ENCODE data around the gene EXOC6B. TPM values are rescaled to one million over a fixed set of nuclear protein-coding genes. Genes with fewer than 3 reads are reported as not detected.

The EXOC6B gene
- total RNA-seq, 4 donors from 2014 or later, result 22.6 to 47.3 (median 32.5) TPM

DNA sequence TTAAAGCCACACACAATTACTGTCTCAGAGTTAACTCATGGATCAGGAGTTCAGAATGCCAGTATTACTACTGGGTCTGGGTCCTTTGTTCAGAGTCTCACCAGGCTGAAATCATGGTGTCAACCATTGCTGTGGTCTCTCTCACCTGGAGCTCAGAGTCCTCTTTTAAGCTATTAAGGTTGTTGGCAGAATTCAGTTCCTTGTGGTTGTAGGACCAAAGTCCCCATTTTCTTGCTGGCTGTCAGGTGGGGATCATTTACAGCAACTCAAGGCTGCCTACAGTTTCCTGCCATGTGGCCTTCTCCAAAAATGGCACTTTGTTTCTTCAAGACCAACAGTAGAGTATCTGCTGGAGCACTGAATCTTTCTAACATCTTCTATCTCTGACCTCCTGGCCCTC, 113.5 kb downstream of the EXOC6B start:
- no peaks in the 10 kb centered on the region for H3K4me1 ChIP-seq
- no peak overlapping the region for H3K4me3 ChIP-seq (replicated peaks in 1 of 3)
- intact Hi-C loops (cut with DNase I), result no loop called here
- no peaks in the 10 kb centered on the region for H3K36me3 ChIP-seq
- H3K27ac ChIP-seq, result no peak overlapping the region
- DNase-seq, result no peak
- TF ChIP-seq, protein P1, sequence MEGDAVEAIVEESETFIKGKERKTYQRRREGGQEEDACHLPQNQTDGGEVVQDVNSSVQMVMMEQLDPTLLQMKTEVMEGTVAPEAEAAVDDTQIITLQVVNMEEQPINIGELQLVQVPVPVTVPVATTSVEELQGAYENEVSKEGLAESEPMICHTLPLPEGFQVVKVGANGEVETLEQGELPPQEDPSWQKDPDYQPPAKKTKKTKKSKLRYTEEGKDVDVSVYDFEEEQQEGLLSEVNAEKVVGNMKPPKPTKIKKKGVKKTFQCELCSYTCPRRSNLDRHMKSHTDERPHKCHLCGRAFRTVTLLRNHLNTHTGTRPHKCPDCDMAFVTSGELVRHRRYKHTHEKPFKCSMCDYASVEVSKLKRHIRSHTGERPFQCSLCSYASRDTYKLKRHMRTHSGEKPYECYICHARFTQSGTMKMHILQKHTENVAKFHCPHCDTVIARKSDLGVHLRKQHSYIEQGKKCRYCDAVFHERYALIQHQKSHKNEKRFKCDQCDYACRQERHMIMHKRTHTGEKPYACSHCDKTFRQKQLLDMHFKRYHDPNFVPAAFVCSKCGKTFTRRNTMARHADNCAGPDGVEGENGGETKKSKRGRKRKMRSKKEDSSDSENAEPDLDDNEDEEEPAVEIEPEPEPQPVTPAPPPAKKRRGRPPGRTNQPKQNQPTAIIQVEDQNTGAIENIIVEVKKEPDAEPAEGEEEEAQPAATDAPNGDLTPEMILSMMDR (IDR thresholded peaks at IDR 0.05), result no peak
- no peak for TF ChIP-seq POLR2A (IDR thresholded peaks at IDR 0.05)
- H3K9me3 ChIP-seq, result no peaks in the 10 kb centered on the region
- H3K27me3 ChIP-seq, result no peaks in the 10 kb centered on the region

DNA sequence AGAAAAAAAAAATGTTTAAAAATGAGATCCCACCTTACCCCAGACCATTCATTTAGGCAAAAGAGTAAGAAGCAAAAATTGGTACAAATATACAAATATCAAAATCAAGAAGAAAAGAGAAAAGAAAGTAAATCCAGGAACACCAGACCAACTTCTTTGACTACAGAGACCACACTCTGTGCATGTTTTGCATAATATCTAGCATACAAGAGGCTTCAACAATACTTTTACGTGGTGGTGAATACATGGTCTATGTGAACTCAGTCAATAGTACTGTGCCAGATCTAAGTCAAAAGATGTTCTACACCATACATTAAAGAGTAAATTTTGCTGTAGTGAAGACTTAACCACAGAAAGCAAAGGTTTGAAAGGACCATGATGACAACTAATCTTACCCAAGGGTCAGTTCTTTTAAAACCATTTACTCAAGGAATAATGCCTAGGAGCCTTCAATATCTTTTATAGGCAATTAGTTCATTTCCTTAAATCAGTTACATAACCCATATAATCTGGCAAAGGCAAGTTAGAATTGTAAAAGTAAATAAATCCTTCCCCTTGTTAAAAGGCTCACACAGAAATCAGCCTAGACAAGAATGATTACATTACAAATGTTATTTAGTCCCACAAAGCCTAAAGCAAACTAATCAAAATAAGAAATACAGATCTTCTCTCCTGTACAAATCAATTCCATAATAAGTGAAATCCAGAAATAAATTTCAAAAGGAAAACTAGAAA, 115.2 kb downstream of the EXOC6B start:
- WGBS, 2 donors, result 88 to 95% methylated on average over 1 of the region's 1 CpG
- H3K27me3 ChIP-seq, result no peaks in the 10 kb centered on the region
- no peaks in the 10 kb centered on the region for H3K36me3 ChIP-seq
- intact Hi-C loops (cut with DNase I), result no loop called here
- no peaks in the 10 kb centered on the region for H3K9me3 ChIP-seq
- H3K27ac ChIP-seq, result no peak overlapping the region
- no peak for DNase-seq
- no peak overlapping the region for H3K4me3 ChIP-seq (replicated peaks in 1 of 3)
- H3K4me1 ChIP-seq, result no peaks in the 10 kb centered on the region
- TF ChIP-seq POLR2A (IDR thresholded peaks at IDR 0.05), result no peak
- TF ChIP-seq, protein P1 (IDR thresholded peaks at IDR 0.05), result no peak

DNA sequence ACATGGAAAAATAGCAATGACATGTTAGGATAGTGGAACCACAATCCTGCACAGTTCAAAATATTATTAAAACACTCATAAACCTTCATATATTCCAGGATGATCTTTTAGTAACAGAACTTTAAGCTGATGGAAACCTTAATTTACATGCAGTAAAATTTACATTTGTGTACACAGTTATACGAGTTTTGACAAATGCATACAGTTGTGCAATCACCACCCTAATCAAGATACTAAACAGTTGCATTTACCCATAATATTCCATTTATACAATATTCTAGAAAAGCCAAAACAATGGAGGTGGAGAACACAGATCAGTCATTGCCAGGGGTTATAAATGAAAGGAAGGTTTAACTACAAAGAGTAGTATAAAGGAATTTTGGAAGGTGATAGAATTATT, 117.6 kb downstream of the EXOC6B start:
- Histone ChIP-seq H3K4me3 (replicated peaks in 1 of 3) (no peak overlapping the region), H3K27ac (no peak overlapping the region), H3K4me1 (no peaks in the 10 kb centered on the region), H3K9me3 (no peaks in the 10 kb centered on the region), H3K36me3 (no peaks in the 10 kb centered on the region), H3K27me3 (no peaks in the 10 kb centered on the region)
- no peak for DNase-seq
- intact Hi-C loops (cut with DNase I), result no loop called here
- WGBS, 2 donors, result 95 to 96% methylated on average over 1 of the region's 1 CpG
- TF ChIP-seq, protein P1 (IDR thresholded peaks at IDR 0.05), result no peak
- TF ChIP-seq POLR2A (IDR thresholded peaks at IDR 0.05), result no peak

DNA sequence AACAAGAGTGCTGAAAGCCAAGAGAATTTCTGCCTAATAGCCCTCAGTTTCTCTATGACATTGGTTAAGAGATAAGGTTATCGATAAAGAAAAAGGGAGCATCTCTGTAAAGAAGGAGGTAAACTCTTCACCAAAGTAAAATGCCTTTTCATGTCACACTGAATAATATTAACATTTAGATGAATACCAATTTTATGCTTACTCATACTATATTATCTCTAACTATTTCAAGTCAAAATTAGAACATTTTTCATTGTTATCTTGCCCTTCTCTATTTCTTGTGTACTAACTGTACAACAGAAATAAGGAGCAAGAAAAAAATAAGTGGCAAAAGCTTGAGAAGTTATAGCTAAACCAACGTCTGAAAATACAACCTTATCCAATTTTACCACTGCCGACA, 127.5 kb downstream of the EXOC6B start:
- intact Hi-C loops (cut with DNase I), result no loop called here
- TF ChIP-seq, protein P1 (IDR thresholded peaks at IDR 0.05), result no peak
- TF ChIP-seq POLR2A (IDR thresholded peaks at IDR 0.05), result no peak
- 93 to 94% methylated on average over 3 of the region's 3 CpGs for WGBS, 2 donors
- no peak overlapping the region for H3K27ac ChIP-seq
- no peak overlapping the region for H3K4me3 ChIP-seq (replicated peaks in 1 of 3)
- no peaks in the 10 kb centered on the region for H3K9me3 ChIP-seq
- H3K36me3 ChIP-seq, result no peaks in the 10 kb centered on the region
- DNase-seq, result no peak
- peaks cover 18 to 23% of the 10 kb centered on the region in 2 donors for H3K4me1 ChIP-seq
- H3K27me3 ChIP-seq, result no peaks in the 10 kb centered on the region

DNA sequence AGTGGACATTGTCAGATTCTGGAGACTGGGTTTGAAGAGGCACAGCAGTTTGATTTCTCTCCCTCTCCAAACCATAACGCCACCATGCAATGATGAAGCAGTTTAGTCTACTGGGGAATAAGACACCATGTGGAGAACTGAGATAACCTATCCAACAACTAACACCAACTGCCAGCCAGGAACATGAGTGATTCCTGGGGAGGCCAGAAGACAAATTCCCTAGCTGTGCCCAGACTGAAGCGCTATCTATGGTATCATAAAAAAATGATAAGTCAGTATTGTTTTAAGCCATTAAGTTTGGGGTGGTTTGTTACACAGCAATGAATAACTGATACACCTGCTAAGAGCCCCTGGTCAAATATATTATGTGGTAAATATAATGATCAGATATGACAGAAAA, 129.3 kb downstream of the EXOC6B start:
- DNase-seq, result no peak
- H3K4me3 ChIP-seq (replicated peaks in 1 of 3), result no peak overlapping the region
- H3K9me3 ChIP-seq, result no peaks in the 10 kb centered on the region
- WGBS, 2 donors, result 98 to 100% methylated on average over 2 of the region's 2 CpGs
- H3K27ac ChIP-seq, result no peak overlapping the region
- TF ChIP-seq POLR2A (IDR thresholded peaks at IDR 0.05), result no peak
- TF ChIP-seq, protein P1 (IDR thresholded peaks at IDR 0.05), result no peak
- intact Hi-C loops (cut with DNase I), result no loop called here
- no peaks in the 10 kb centered on the region for H3K36me3 ChIP-seq
- H3K27me3 ChIP-seq, result no peaks in the 10 kb centered on the region
- peaks cover 18 to 23% of the 10 kb centered on the region in 2 donors for H3K4me1 ChIP-seq
